Measurements from ENCODE around the gene AOAH. TPM values are rescaled to one million over a fixed set of nuclear protein-coding genes. Genes with fewer than 3 reads are reported as not detected.

The AOAH gene
- total and polyA plus RNA-seq, 2 donors (not counting 3 experiments of a cell fraction or from before 2014, with no cell fraction given): not detected

- Histone ChIP-seq H3K9me3 (replicated peaks; ENCODE audit: control insufficient read depth, insufficient read depth, low read length) (no peaks in the 10 kb centered on the region), H2AFZ (ENCODE audit: low read depth, low read length) (no peak overlapping the region), H3K4me2 (ENCODE audit: insufficient read depth, low read length) (no peak overlapping the region), H3K79me2 (ENCODE audit: control insufficient read depth, insufficient read depth, low read length) (no peaks in the 10 kb centered on the region), H3K36me3 (ENCODE audit: control insufficient read depth in 2 of 2, extremely low read depth in 1 of 2, insufficient read depth in 2 of 2, low read length in 2 of 2) (no peaks in the 10 kb centered on the region), H3K9me1 (replicated peaks; ENCODE audit: control insufficient read depth, extremely low read depth, insufficient read depth, low read length) (no peaks in the 10 kb centered on the region), H3K4me3 (replicated peaks in 1 of 3; ENCODE audit: insufficient read depth in 1 of 3, low read depth in 1 of 3, low read length in 3 of 3) (no peak overlapping the region), H3K27me3 (ENCODE audit: control insufficient read depth in 2 of 2, insufficient read depth in 2 of 2, low read length in 2 of 2) (no peaks in the 10 kb centered on the region), H3K27ac (ENCODE audit: insufficient read depth, low read depth, low read length) (no peak overlapping the region), H4K20me1 (replicated peaks; ENCODE audit: control insufficient read depth, extremely low read depth, insufficient read depth, low read length) (no peaks in the 10 kb centered on the region), H3K9ac (replicated peaks; ENCODE audit: extremely low read depth, insufficient read depth, low read length) (no peak overlapping the region), H3K4me1 (ENCODE audit: control insufficient read depth, extremely low read depth, insufficient read depth, low read length) (no peaks in the 10 kb centered on the region)
- no TSS peak for BruUV-seq (replicated peaks)
- intact Hi-C loops (cut with micrococcal nuclease) (no loop called here), dilution Hi-C loops (cut with MboI; ENCODE audit: extremely low pct_ligation_motif_present, low sequenced_read_pairs) (no loop called here)
- no peak for DNase-seq (ENCODE audit: low read depth, low spot score)
- ChIA-PET POLR2A (no interaction called here), CTCF (interaction anchor here (0.6 to 1.4 kb wide), 3 partner anchors 35 to 546 kb away, joined by 3 read pairs; no protein-coding TSS in a partner anchor)
- no peak for TF ChIP-seq GATA2 (IDR thresholded peaks at IDR 0.05; ENCODE audit: insufficient read depth, insufficient read length, low read depth, low read length)
- FAIRE-seq: no peak
These were observed 88.2 kb downstream of the AOAH start for GRCh38 chr7:36636126-36636525.

GRCh38 chr7:36635091-36635490, 89.2 kb downstream of the AOAH start:
- Histone ChIP-seq H3K4me1 (ENCODE audit: control insufficient read depth, extremely low read depth, insufficient read depth, low read length) (no peaks in the 10 kb centered on the region), H3K4me3 (replicated peaks in 1 of 3; ENCODE audit: insufficient read depth in 1 of 3, low read depth in 1 of 3, low read length in 3 of 3) (no peak overlapping the region), H3K36me3 (ENCODE audit: control insufficient read depth in 2 of 2, extremely low read depth in 1 of 2, insufficient read depth in 2 of 2, low read length in 2 of 2) (no peaks in the 10 kb centered on the region), H4K20me1 (replicated peaks; ENCODE audit: control insufficient read depth, extremely low read depth, insufficient read depth, low read length) (no peaks in the 10 kb centered on the region), H3K27me3 (ENCODE audit: control insufficient read depth in 2 of 2, insufficient read depth in 2 of 2, low read length in 2 of 2) (no peaks in the 10 kb centered on the region), H3K27ac (ENCODE audit: insufficient read depth, low read depth, low read length) (no peak overlapping the region), H3K79me2 (ENCODE audit: control insufficient read depth, insufficient read depth, low read length) (no peaks in the 10 kb centered on the region), H3K9ac (replicated peaks; ENCODE audit: extremely low read depth, insufficient read depth, low read length) (no peak overlapping the region), H3K4me2 (ENCODE audit: insufficient read depth, low read length) (no peak overlapping the region), H2AFZ (ENCODE audit: low read depth, low read length) (no peak overlapping the region), H3K9me3 (replicated peaks; ENCODE audit: control insufficient read depth, insufficient read depth, low read length) (no peaks in the 10 kb centered on the region), H3K9me1 (replicated peaks; ENCODE audit: control insufficient read depth, extremely low read depth, insufficient read depth, low read length) (no peaks in the 10 kb centered on the region)
- ChIA-PET CTCF (interaction anchor here (1.0 kb wide), 1 partner anchor 547 kb away, joined by 3 read pairs; no protein-coding TSS in a partner anchor), POLR2A (no interaction called here)
- FAIRE-seq: no peak
- dilution Hi-C loops (cut with MboI; ENCODE audit: extremely low pct_ligation_motif_present, low sequenced_read_pairs) (no loop called here), intact Hi-C loops (cut with micrococcal nuclease) (no loop called here)
- no TSS peak for BruUV-seq (replicated peaks)
- TF ChIP-seq CTCF (IDR thresholded peaks at IDR 0.05; ENCODE audit: extremely low read depth in 1 of 2, insufficient read depth in 1 of 2, low read depth in 1 of 2, low read length in 2 of 2): no peak
- TF ChIP-seq, protein P1, sequence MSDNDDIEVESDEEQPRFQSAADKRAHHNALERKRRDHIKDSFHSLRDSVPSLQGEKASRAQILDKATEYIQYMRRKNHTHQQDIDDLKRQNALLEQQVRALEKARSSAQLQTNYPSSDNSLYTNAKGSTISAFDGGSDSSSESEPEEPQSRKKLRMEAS (IDR thresholded peaks at IDR 0.05; ENCODE audit: insufficient read depth, insufficient read length): no peak
- no peak for TF ChIP-seq MYC (IDR thresholded peaks at IDR 0.05; ENCODE audit: low read depth, low read length)
- TF ChIP-seq POLR2A (IDR thresholded peaks at IDR 0.05; ENCODE audit: low read depth, low read length): no peak
- TF ChIP-seq POLR2AphosphoS5 (IDR thresholded peaks at IDR 0.05; ENCODE audit: insufficient read depth, low read depth, low read length): no peak
- no peak for TF ChIP-seq EZH2 (IDR thresholded peaks at IDR 0.05; ENCODE audit: borderline replicate concordance, low read depth, low read length, severe bottlenecking)
- TF ChIP-seq GATA2 (IDR thresholded peaks at IDR 0.05; ENCODE audit: insufficient read depth, insufficient read length, low read depth, low read length): no peak
- TF ChIP-seq FOS (IDR thresholded peaks at IDR 0.05; ENCODE audit: borderline replicate concordance, insufficient read depth, low read length): no peak
- TF ChIP-seq JUN (IDR thresholded peaks at IDR 0.05; ENCODE audit: borderline replicate concordance, insufficient read depth, insufficient read length, low read depth): no peak
- DNase-seq (ENCODE audit: low read depth, low spot score): no peak

Measured in endothelial cell of umbilical vein (primary cell).